ENCODE measurements around the gene CKS2. TPM values are rescaled to one million over a fixed set of nuclear protein-coding genes. Genes with fewer than 3 reads are reported as not detected.

Gene CKS2
- total RNA-seq, 3 donors from 2014 or later: 18.2 to 32.4 (median 21.7) TPM

- Histone ChIP-seq H3K9me3 (no peaks in the 10 kb centered on the region), H3K36me3 (no peaks in the 10 kb centered on the region), H3K4me3 (peak overlapping the region; percentile 74 to 87 (median 85)), H3K4me1 (peaks cover 0 to 8% of the 10 kb centered on the region in 2 donors), H3K27me3 (no peaks in the 10 kb centered on the region), H3K27ac (no peak overlapping the region)
- intact Hi-C loops (cut with DNase I; ENCODE audit: low total_unique reads): no loop called here
- no peak for DNase-seq (ENCODE audit: low spot score in 2 of 2)
- no peak for TF ChIP-seq CTCF (IDR thresholded peaks at IDR 0.05)
- TF ChIP-seq POLR2AphosphoS5 (IDR thresholded peaks at IDR 0.05): no peak
- no peak for TF ChIP-seq POLR2A (IDR thresholded peaks at IDR 0.05)
These were observed 1.2 kb downstream of the CKS2 start for GRCh38 chr9:89312222-89312571.

GRCh38 chr9:89313842-89314241 lies 2.8 kb downstream of the CKS2 start:
- intact Hi-C loops (cut with DNase I; ENCODE audit: low total_unique reads): no loop called here
- Histone ChIP-seq H3K36me3 (no peaks in the 10 kb centered on the region), H3K27me3 (no peaks in the 10 kb centered on the region), H3K27ac (no peak overlapping the region), H3K4me1 (peaks cover 0 to 8% of the 10 kb centered on the region in 2 donors), H3K9me3 (no peaks in the 10 kb centered on the region), H3K4me3 (no peak overlapping the region)
- no peak for DNase-seq (ENCODE audit: low spot score in 2 of 2)
- TF ChIP-seq POLR2A (IDR thresholded peaks at IDR 0.05) (no peak), POLR2AphosphoS5 (IDR thresholded peaks at IDR 0.05) (no peak), CTCF (IDR thresholded peaks at IDR 0.05) (no peak)

- Histone ChIP-seq H3K27ac (no peak overlapping the region), H3K27me3 (no peaks in the 10 kb centered on the region), H3K4me3 (no peak overlapping the region), H3K4me1 (peaks cover 0 to 8% of the 10 kb centered on the region in 2 donors), H3K36me3 (no peaks in the 10 kb centered on the region), H3K9me3 (no peaks in the 10 kb centered on the region)
- TF ChIP-seq POLR2AphosphoS5 (IDR thresholded peaks at IDR 0.05): no peak
- TF ChIP-seq CTCF (IDR thresholded peaks at IDR 0.05): no peak
- intact Hi-C loops (cut with DNase I; ENCODE audit: low total_unique reads): no loop called here
- DNase-seq (ENCODE audit: low spot score in 2 of 2): no peak
These were observed 4.0 kb downstream of the CKS2 start for GRCh38 chr9:89314955-89315354.

- Histone ChIP-seq H3K27me3 (no peaks in the 10 kb centered on the region), H3K4me3 (no peak overlapping the region), H3K9me3 (no peaks in the 10 kb centered on the region), H3K4me1 (peaks cover 0 to 8% of the 10 kb centered on the region in 2 donors), H3K27ac (no peak overlapping the region), H3K36me3 (no peaks in the 10 kb centered on the region)
- no peak for TF ChIP-seq POLR2AphosphoS5 (IDR thresholded peaks at IDR 0.05)
- TF ChIP-seq CTCF (IDR thresholded peaks at IDR 0.05): no peak
- no peak for TF ChIP-seq POLR2A (IDR thresholded peaks at IDR 0.05)
- intact Hi-C loops (cut with DNase I; ENCODE audit: low total_unique reads): no loop called here
- no peak for DNase-seq (ENCODE audit: low spot score in 2 of 2)
These were observed 4.5 kb downstream of the CKS2 start for GRCh38 chr9:89315482-89315881.

- no peaks in the 10 kb centered on the region for H3K36me3 ChIP-seq
- H3K27ac ChIP-seq: peak overlapping the region in 1 of 2 donors; percentile 100
- no peaks in the 10 kb centered on the region for H3K4me1 ChIP-seq
- no peaks in the 10 kb centered on the region for H3K9me3 ChIP-seq
- no peak for DNase-seq (ENCODE audit: low spot score in 2 of 2)
- intact Hi-C loops (cut with DNase I; ENCODE audit: low total_unique reads): no loop called here
- no peaks in the 10 kb centered on the region for H3K27me3 ChIP-seq
- TF ChIP-seq POLR2A (IDR thresholded peaks at IDR 0.05) (no peak), CTCF (IDR thresholded peaks at IDR 0.05) (no peak), POLR2AphosphoS5 (IDR thresholded peaks at IDR 0.05) (no peak)
- H3K4me3 ChIP-seq: peak overlapping the region in 1 of 3 donors; percentile 85
These were observed 6.3 kb downstream of the CKS2 start for GRCh38 chr9:89317282-89317681.
